GM13976 (cell line): ENCODE measurements around the gene CBFA2T3.

Experiments
- DNase-seq: peaks from one replicate; pipeline ENCODE4 v3.0.0; 2012; ENCODE audit warnings: low spot score
- in situ Hi-C: fragments of 300-500 bp; cut with MboI; formaldehyde crosslinking; loops from one replicate; pipeline ENCODE4 v1.12.0; 2022; ENCODE audit warnings: low sequenced_read_pairs, mixed read lengths, inconsistent platforms; ENCODE audit not compliant: unreplicated experiment
- TF ChIP-seq, protein P1 (sequence below): IDR thresholded peaks from 2 replicates; pipeline ENCODE4 v1.5.1; 2012; ENCODE audit warnings: borderline replicate concordance, mild to moderate bottlenecking; ENCODE audit not compliant: insufficient read depth; ENCODE audit errors: extremely low read depth, missing control alignments, control extremely low read depth

The CBFA2T3 gene

DNA sequence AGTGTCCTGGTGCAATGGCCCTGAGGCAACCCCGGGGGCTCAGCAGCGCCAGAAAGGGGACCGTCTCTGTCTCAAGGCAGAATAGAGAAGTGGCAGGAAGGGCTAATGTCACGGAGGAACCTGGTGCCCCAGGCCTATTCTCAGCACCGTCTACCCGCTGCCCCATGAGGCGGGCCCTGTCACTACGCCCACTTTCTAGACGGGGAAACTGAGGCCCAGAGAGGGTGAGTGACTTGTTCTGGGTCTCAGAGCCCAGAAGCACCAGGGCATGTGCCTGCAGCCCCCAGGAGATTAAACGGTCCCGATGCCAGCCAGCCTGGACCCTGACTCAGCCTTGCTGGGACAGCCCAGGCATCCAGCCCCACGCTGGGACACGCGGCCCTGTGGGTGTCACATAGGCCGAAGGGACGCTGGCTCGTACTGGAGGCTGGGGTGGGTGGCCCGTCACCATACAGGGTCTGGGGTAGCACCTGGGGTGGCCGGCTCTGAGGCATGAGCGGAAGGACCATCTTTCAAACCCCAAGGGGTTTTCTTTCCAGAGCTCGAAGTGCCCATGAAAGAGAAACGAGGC lies 70.4 kb downstream of the CBFA2T3 start:
- TF ChIP-seq, protein P1, sequence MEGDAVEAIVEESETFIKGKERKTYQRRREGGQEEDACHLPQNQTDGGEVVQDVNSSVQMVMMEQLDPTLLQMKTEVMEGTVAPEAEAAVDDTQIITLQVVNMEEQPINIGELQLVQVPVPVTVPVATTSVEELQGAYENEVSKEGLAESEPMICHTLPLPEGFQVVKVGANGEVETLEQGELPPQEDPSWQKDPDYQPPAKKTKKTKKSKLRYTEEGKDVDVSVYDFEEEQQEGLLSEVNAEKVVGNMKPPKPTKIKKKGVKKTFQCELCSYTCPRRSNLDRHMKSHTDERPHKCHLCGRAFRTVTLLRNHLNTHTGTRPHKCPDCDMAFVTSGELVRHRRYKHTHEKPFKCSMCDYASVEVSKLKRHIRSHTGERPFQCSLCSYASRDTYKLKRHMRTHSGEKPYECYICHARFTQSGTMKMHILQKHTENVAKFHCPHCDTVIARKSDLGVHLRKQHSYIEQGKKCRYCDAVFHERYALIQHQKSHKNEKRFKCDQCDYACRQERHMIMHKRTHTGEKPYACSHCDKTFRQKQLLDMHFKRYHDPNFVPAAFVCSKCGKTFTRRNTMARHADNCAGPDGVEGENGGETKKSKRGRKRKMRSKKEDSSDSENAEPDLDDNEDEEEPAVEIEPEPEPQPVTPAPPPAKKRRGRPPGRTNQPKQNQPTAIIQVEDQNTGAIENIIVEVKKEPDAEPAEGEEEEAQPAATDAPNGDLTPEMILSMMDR: no peak
- no peak for DNase-seq
- in situ Hi-C loops: no loop called here

DNA sequence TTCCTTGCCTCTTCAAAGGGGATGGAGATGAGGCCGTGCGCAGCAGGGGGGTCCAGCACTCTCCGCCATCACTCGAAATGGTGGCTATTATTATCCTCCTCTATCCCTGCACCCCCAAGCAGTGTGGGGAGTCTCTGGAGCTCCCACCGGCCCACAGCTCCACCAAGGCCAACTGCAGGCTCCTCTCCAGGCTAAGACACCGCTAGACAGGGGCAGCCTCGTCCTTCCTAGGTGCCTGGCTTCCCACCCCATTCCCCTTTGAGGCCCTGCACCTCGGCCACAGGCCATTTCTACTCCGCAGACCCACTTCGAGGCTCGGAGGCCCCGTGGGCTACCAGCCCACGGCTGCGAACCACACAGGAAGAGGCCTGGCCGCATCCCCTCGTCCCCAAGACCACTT lies 71.0 kb downstream of the CBFA2T3 start:
- TF ChIP-seq, protein P1: no peak
- no peak for DNase-seq
- in situ Hi-C loops: no loop called here

DNA sequence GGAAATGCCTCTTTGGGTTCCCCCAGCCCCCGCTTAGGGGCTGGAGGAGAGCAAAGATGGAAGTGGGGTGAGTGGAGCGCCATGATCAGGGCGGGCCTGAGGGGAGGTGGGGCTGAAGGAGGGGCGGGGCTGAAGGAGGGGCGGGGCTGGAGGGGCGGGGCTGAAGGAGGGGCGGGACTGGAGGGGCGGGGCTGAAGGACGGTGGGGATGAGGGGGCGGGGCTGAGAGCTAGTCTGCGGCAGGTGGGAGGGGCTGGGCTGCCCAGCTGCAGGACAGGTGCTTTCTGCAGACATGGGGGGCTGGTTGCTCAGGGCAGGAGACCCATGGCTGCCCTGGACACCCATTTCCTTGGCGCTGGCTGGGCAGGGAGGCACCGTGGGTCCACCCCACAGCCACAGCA lies 71.4 kb downstream of the CBFA2T3 start:
- DNase-seq: peak; percentile 88
- TF ChIP-seq, protein P1: no peak
- in situ Hi-C loops: no loop called here

DNA sequence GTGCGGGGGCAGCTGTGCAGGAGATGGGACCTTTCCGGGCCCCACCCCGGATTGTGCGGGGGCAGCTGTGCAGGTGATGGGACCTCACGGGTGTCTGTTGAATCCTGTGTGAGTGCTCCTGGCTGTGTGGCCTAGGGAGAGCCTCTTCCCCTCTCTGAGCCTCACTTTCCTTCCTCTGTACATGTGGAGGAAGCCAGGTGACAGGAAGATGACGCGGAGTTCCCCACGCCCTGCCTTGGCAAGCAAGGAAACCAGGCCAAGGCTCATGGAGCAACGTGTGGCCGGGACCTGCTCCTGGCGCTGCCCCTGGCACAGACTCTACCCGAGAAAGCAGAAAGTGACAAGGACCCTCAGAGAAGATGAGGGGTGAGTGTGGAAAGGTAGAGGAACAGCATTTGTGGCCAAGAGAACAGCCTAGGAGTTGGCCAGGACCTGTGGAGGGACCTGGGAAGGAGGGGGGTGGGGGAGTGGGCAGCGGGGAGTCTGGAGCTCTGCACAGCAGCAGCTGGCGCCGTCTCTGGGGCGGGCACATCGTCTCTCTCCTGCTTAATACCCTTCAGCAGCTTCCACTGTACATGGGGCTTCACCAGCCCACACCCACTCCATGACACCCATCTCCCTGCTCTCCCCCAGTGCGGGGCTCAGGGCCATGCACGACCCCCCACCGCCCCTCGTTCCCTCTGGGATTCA lies 72.2 kb downstream of the CBFA2T3 start:
- no peak for DNase-seq
- in situ Hi-C loops: no loop called here
- TF ChIP-seq, protein P1: no peak

DNA sequence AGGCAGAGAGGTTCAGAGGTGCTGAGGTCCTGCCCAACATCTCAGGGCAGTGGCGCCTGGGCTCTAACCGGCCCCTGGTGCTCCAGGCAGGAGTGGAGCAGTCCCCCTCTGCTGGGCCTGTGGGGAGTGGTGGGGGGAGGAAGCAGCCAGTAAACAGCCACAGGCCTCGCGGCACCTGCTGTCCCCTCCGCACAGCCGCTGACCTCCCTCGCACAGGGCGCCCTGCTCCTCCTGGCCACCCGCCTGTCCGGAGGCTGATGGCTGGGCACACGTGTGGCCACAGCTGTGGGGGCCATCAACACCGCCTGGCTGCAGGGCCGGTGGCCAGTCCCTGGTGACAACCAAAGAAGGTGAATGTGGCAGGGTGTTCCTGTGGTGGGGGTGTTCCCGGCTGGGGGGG lies 73.7 kb downstream of the CBFA2T3 start:
- in situ Hi-C loops: no loop called here
- no peak for DNase-seq
- TF ChIP-seq, protein P1: no peak

DNA sequence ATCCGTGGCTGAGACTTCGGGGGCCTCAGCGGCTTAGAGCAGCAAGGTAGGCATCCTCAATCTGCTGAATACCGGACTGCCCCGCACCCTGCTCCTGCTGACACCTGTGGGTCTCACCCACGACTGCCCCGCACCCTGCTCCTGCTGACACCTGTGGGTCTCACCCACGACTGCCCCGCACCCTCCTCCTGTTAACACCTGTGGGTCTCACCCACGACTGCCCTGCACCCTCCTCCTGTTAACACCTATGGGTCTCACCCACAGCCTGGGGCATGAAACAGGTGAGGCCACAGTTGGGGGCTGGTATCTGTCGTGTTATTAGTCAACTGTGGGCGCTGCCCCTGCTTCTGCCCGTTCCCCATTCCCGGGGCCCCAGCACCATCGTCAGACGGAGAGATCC lies 74.3 kb downstream of the CBFA2T3 start:
- no peak for DNase-seq
- in situ Hi-C loops: no loop called here
- TF ChIP-seq, protein P1: no peak
